HFFc6 (cell line): ENCODE results near the gene CXCL11. TPM values are rescaled to one million over a fixed set of nuclear protein-coding genes. Genes with fewer than 3 reads are reported as not detected.

Experiments
- DNase-seq: peaks from one replicate; pipeline ENCODE4 v3.0.0-alpha.2; 2018
- H3K27ac Mint-ChIP-seq: 2 replicates; pipeline ENCODE4 v1.8.0; 2020; ENCODE audit warnings: mild to moderate bottlenecking, mixed read lengths
- H3K27me3 Mint-ChIP-seq: 2 replicates; pipeline ENCODE4 v1.8.0; 2021; ENCODE audit warnings: mild to moderate bottlenecking, moderate library complexity, mixed read lengths; ENCODE audit not compliant: insufficient read depth
- H3K36me3 Mint-ChIP-seq: 2 replicates; pipeline ENCODE4 v1.8.0; 2021; ENCODE audit warnings: low read depth, mixed read lengths
- H3K4me1 Mint-ChIP-seq: 2 replicates; pipeline ENCODE4 v1.8.0; 2020; ENCODE audit warnings: low read depth, mixed read lengths
- H3K4me3 Mint-ChIP-seq: 2 replicates; pipeline ENCODE4 v1.8.0; 2020; ENCODE audit warnings: mild to moderate bottlenecking, moderate library complexity, mixed read lengths
- H3K9me3 Mint-ChIP-seq: 2 replicates; pipeline ENCODE4 v1.8.0; 2020; ENCODE audit warnings: mild to moderate bottlenecking, mixed read lengths
- total RNA-seq, 6 experiments: library from RNA; stranded (reverse); fragmentation: NEBNext Ultra II Directional; extraction: Animal tissue kit (Norgen Biotek cat#: 25700); gene quantifications; 2 replicates in 1 of 6; 3 replicates in 5 of 6; pipeline ENCODE4 v1.2.3, GENCODE V29; 2021
- TF ChIP-seq, protein P1 (sequence below): fragments of 200-600 bp; sonication (generic); IDR thresholded peaks from 2 replicates; pipeline ENCODE4 v1.5.0; 2021; ENCODE audit warnings: antibody characterized with exemption, mild to moderate bottlenecking

The CXCL11 gene
- total RNA-seq, 6 experiments from 2014 or later: not detected

DNA sequence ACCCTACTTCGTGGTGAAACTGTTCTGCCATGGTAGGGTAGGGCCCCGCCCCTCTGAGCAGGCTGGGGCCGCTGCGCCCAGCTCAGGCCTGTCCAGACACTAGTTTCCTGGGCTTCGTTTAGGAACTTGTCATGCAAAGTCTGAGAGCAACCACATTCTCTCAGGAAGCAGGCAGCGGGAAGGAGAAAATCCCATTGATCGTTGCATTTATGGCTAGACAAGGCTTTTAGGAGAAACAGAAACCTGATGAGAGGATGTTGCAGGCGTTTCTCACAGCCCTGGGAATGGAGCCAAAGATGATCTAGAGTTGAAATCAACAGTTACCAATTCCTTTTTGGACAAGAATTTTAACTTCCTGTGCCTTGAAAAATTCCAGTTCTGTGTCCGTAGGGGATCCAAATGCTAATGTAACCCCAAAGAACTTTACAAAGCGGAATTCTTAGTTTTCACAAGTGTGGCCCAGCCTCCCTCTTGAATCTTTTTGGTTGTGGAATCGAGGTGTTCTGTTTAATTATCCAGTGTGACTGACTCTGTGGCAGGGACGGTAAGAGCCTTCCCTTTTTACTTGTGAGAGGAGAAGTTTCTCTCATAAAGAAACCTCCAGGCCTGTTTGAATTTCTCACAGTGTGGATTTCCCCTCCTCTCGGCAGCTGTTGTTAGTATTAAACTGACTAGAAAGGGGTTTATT, 24.0 kb downstream of the CXCL11 start:
- Mint-ChIP-seq H3K27ac (peak overlapping the region; percentile 97), H3K4me3 (peak overlapping the region; percentile 81), H3K27me3 (peaks cover 7% of the 10 kb centered on the region), H3K4me1 (peaks cover 27% of the 10 kb centered on the region), H3K9me3 (no peaks in the 10 kb centered on the region), H3K36me3 (no peaks in the 10 kb centered on the region)
- TF ChIP-seq, protein P1, sequence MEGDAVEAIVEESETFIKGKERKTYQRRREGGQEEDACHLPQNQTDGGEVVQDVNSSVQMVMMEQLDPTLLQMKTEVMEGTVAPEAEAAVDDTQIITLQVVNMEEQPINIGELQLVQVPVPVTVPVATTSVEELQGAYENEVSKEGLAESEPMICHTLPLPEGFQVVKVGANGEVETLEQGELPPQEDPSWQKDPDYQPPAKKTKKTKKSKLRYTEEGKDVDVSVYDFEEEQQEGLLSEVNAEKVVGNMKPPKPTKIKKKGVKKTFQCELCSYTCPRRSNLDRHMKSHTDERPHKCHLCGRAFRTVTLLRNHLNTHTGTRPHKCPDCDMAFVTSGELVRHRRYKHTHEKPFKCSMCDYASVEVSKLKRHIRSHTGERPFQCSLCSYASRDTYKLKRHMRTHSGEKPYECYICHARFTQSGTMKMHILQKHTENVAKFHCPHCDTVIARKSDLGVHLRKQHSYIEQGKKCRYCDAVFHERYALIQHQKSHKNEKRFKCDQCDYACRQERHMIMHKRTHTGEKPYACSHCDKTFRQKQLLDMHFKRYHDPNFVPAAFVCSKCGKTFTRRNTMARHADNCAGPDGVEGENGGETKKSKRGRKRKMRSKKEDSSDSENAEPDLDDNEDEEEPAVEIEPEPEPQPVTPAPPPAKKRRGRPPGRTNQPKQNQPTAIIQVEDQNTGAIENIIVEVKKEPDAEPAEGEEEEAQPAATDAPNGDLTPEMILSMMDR: no peak
- peak; percentile 66 for DNase-seq

DNA sequence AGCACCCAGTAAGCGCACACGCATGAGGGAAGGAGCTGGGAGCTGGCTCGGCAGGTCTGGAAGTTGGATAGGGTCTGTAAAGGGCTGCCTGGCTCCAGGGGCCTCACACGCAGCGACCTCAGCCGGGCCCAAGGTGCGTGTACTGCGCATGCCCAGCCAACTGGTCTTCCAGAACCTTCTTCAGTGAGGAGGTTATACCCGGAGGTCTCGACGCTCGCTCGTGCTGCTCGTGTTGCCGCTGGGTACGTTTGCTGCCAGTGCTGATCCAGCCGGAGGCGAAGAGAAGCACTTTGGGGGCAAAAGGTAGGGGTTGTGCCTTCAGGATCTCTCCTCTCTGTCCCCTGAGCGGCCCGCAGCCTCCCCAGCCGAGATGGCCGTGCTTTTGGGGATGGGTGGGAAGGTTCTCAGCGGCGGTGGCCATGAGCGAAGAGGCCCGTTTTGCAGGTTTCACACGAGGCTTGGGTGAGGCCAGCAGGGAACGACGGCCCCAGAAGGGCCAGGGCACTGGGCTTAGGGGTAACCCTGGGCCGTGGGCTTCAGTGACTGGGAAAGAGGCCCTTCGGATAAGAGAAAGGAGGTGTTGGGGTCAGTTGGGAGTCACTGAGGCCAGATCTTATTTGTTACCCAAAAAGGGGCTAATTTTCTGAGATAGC, 24.7 kb downstream of the CXCL11 start:
- no peak for DNase-seq
- Mint-ChIP-seq H3K9me3 (no peaks in the 10 kb centered on the region), H3K4me3 (peak overlapping the region; percentile 81), H3K4me1 (peaks cover 27% of the 10 kb centered on the region), H3K27me3 (peaks cover 8% of the 10 kb centered on the region), H3K36me3 (no peaks in the 10 kb centered on the region), H3K27ac (peak overlapping the region; percentile 97)
- TF ChIP-seq, protein P1: no peak

DNA sequence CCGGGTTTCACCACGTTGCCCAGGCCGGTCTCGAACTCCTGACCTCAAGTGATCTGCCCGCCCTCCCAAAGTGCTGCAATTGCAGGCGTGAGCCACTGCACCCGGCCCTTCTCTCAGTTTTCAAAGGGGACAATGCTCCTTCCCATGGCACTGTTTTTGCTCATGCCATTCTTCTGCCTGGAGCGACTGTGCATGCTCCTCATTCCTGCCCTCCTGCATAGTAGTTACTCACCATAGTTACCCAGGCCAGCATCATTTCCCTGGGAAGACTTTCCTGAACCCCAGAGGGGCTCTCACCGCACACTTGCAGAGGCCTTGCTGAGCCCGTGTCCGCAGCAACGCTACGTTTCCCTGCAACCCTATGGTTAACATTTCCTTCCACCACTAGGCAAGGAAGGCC, 25.3 kb downstream of the CXCL11 start:
- TF ChIP-seq, protein P1: no peak
- peaks cover 12% of the 10 kb centered on the region for H3K27me3 Mint-ChIP-seq
- no peak for DNase-seq
- no peak overlapping the region for H3K4me3 Mint-ChIP-seq
- no peak overlapping the region for H3K27ac Mint-ChIP-seq
- no peaks in the 10 kb centered on the region for H3K36me3 Mint-ChIP-seq
- no peaks in the 10 kb centered on the region for H3K9me3 Mint-ChIP-seq
- peaks cover 27% of the 10 kb centered on the region for H3K4me1 Mint-ChIP-seq

DNA sequence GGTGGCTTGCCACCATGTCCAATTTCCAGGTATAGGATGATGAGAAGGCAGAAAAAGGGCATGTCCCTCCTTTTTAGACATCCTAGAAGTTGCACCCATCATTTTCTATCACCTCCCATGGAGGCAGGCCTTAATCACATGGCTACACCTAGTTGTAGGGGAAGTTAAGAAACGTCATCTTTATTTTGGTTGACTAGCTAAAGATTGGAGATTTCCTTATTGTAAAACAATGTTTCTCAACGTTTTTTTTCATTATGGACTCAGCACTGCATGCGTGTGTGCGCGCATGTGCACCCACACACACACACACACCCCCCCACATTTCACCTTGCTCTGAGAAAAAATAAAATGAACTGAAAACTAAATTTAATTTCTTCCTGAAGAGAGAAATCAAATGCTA, 26.6 kb downstream of the CXCL11 start:
- Mint-ChIP-seq H3K27me3 (peaks cover 13% of the 10 kb centered on the region), H3K27ac (no peak overlapping the region), H3K4me1 (peaks cover 27% of the 10 kb centered on the region), H3K4me3 (no peak overlapping the region), H3K9me3 (no peaks in the 10 kb centered on the region), H3K36me3 (no peaks in the 10 kb centered on the region)
- no peak for DNase-seq
- TF ChIP-seq, protein P1: no peak

DNA sequence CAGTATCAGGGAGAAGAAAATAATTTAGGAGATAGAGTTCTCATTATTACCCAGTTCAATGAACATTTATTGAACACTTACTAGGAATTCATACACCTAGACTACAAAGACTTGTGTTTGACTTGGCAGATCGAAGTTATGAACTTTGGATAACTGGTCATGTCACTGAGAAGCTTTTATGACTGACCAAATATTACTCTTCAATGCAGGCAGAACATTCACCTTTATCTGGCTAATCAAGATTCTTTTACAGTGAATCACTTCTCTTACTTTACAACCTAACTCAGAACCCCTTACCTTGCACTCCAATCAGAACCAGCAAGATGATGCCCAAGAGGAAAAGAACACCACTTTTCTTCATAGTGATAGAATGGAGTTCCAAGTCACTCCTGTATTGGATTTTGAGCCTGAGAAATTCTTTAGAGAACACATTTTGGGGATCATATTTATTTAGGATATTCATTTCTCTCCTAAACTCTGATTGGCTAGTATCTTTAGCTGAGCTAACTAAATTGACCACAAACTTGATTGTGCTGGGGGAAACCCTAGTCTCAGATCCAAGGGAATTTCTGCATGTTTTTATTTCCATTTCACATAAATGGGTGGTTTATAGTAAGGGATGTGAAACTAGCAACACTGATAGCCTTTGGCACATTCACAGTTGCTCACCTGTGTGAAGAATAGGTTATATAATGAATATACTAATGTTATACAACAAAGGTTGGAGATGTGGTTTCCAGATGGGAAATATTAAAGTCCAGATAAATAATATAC, 28.6 kb downstream of the CXCL11 start, which contains the start of gene CXCL9:
CXCL9 (minus strand) TSS at position 421 of the 774 bp plus-strand sequence; CDS start at position 361, 60 bp downstream.
- H3K4me1 Mint-ChIP-seq: peaks cover 12% of the 10 kb centered on the region
- H3K27me3 Mint-ChIP-seq: peaks cover 14% of the 10 kb centered on the region
- TF ChIP-seq, protein P1: no peak
- no peaks in the 10 kb centered on the region for H3K36me3 Mint-ChIP-seq
- DNase-seq: no peak
- no peak within 1 kb of the TSS for H3K4me3 Mint-ChIP-seq
- no peak within 1 kb of the TSS for H3K27ac Mint-ChIP-seq
- H3K9me3 Mint-ChIP-seq: no peaks in the 10 kb centered on the region
